Smooth muscle cell of the brain vasculature (primary cell): ENCODE measurements around the gene COMT.
A peak's percentile ranks its signal among the peaks of the same experiment; 100 is the strongest.
"Not testable (repeated sequence)": the region's sequence is repeated elsewhere in the genome, so short reads cannot be mapped to it uniquely, and the experiment has no call there.

Source experiments
- DNase-seq: peaks from one replicate; pipeline ENCODE4 v3.0.0-alpha.2; 2012; ENCODE audit warnings: low read depth, low spot score

COMT gene

DNA sequence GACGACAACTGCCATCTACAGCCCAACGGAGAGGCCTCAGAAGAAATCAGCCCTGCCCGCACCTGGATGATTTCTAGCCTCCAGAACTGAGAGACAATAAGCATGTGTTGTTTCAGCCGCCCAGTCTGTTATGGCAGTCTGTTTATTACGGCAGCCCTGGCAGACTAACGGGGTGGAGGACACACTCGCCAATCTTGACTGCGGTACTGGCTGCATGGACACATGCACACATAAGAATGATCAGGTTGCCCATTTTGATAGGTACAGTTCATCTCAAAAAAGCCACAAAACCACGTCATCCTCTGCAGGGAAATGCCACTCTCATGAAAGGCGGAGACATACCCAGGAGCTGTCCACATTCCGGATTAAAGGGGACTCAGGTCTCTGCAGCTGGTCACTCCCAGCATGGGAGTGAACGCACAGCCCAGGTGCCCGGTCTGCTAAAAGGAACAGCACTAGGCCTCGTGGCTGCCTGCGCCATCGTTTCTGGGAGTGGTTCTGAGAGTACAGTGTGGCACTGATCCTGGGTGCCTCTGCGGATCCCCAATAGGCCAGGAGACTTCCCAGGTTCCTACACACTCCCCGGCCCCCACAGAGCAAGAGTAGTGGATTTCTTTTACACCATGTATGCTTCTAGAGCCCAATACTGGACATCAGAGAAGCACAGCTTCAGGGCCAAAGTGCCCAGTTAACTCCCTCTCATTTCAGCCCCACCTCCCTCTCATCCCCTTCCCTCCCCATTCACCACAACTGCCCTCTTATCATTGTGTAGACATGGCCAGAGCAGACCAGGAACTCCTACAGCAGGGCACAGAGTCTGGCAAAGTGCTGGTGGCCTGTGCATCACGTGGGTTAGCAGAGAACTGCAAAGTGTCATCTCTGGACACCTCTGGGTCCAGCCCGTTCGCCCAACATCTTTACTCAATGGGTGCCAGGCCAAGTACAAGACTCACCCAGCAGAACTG, 11.7 kb upstream of the COMT start:
- no peak for DNase-seq

DNA sequence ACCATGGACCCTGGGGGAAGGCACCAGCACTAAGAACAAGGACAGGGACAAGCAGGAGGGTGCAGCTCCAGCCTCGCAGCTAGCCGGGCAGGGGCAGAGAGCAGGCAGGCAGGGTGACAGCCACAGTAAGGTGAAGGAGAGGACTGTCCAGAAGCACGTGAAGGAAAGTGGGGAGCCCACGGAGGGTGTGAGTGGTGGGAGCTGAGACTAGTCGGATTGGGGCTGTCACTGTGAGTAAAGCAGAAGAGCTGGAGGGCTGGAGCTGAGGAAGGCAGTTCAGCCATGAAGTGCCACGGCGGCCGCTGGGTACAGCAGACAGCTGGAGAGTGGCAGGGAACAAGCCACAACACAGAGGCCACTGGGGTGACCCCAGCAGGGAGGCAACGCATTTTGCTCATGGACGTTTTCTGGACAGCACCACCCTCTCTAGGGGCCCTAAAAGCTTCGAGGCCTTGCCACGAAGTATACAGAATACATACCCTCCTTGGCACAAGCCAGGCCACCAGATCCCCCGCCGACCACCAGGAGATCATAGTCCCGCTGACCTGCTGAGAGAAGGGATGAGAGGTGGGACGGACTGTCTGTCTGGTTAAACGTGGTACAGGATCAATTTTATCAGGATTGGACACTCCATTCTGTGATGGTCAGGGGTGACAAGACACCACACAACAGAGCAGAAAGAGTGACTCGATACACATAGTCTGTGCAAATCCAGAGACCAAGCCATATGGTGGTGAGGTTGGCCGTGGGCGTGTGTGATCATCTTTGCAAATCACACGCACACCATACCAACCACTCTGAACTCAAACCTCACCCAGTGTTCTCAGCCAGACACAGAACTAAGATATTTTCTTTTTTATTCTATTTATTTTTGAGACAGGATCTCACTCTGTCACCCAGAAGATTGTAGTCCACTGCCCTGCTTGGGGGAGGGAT, 10.8 kb upstream of the COMT start:
- no peak for DNase-seq

DNA sequence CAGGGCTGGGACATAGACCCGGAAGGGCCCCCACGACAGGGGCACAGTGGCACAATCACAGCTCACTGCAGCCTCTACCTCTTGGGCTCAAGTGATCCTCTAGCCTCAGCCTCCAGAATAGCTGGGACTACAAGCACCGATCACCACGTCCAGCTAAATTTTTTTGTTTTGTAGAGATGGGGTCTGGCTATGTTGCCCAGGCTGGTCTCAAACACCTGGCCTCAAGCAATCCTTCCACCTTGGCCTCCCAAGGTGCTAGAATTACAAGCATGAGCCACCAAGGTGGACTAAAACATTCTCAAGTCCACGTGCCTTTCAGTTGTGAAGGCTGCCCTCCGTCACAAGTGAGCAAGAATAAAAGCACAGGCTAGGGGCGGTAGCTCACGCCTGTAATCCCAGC, 10.1 kb upstream of the COMT start:
- no peak for DNase-seq

DNA sequence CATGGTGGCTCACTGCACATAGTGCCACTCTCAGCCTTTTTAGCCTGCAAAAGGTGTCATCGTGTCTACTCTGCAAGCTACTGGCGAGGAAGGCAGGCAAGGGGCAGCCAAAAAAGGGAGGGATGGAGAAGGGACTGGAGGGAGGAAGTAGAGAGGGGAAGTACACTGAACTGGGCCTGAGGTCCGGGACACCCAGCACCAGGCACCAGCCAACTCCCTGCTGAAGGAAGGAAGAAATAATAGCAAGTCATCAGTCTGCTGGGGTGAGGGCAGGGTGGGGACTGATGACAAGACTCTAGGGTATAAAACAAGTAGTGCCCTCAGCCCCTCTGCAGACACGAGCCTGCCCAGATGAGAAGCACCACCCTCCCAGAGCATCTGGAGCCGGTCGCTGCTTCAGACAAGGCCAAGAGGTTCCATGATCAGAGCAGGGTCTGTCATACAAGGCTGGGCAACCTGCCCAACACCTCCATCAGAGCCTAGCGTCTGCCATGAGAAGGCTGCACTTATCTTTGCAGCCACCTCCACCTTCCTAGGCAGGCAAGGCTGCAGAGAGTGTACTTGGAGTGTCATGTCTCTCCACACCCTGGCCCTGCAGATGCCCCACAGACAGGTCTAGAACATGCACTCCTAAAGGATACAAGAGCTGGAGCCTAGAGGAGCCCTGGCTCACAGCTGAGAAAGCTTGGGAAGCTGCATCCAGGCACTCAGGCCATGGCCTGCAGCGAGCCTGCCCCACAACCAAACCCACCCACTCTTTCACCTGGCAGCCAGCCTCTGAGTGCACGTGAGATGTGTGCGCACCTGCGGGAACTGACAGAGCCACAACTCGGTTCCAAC, 9.0 kb upstream of the COMT start:
- no peak for DNase-seq

GRCh38 chr22:19933341-19934241, 8.0 kb upstream of the COMT start:
- DNase-seq = no peak

DNA sequence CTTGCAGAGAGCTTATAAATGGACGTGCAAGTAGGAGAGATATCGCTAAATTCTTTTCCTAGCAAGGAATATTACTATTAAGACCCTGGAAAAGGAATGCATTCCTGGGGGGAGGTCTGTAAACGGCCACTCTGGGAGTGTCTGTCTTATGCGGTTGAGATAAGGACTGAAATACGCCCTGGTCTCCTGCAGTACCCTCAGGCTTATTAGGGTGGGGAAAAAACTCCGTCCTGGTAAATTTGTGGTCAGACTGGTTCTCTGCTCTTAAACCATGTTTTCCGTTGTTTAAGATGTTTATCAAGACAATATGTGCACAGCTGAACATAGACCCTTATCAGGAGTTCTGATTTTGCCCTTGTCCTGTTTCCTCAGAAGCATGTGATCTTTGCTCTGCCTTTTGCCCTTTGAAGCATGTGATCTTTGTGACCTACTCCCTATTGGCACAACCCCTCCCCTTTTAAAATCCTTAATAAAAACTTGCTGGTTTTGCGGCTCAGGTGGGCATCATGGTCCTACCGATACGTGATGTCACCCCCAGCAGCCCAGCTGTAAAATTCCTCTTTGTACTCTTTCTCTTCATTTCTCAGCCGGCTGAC, 6.4 kb upstream of the COMT start:
- DNase-seq = not testable (repeated sequence)

- no peak for DNase-seq
These were observed 5.1 kb upstream of the COMT start for GRCh38 chr22:19936513-19936912.

DNA sequence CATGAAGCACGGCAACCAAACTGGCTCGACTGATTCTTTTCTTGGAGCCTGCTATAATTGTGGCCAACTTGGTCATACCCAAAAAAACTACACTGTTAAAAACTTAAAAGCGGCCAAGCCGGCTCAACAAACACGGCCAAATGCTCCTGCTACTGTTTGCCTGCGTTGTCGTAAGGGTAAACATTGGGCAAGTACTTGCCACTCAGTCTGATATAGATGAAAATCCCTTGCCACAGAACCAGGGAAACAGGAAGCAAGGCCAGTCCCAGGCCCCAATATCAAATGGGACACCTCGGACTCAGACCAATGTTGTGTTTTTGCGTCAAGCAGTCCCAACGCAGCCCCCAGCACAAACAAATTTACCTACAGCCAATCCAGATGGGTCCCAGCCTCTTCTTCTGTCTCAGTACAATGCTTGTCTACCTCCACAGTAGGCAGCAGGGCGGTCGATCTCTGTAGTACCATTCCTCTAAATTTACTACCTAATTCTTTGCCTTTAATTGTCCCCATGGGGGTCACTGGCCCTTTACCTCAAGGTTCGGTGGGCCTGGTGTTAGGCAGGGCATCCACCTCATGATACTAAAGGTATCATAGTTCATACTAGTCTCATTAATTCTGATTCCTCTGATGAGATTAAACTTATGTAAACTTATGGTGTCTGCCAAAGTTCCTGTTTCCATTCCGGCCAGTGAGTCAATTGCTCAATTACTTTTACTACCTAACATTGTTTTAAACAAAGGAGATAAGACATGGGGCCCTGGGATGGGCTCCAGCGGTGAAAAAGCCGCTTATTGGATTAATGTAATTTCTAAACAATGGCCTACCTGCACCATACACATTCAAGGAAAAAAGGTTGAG, 3.7 kb upstream of the COMT start:
- no peak for DNase-seq

- DNase-seq = no peak
These were observed 822 bp upstream of the COMT start for GRCh38 chr22:19940536-19941364.

- peak; percentile 39 for DNase-seq
These were observed 847 bp downstream of the COMT start for GRCh38 chr22:19942157-19943081.

DNA sequence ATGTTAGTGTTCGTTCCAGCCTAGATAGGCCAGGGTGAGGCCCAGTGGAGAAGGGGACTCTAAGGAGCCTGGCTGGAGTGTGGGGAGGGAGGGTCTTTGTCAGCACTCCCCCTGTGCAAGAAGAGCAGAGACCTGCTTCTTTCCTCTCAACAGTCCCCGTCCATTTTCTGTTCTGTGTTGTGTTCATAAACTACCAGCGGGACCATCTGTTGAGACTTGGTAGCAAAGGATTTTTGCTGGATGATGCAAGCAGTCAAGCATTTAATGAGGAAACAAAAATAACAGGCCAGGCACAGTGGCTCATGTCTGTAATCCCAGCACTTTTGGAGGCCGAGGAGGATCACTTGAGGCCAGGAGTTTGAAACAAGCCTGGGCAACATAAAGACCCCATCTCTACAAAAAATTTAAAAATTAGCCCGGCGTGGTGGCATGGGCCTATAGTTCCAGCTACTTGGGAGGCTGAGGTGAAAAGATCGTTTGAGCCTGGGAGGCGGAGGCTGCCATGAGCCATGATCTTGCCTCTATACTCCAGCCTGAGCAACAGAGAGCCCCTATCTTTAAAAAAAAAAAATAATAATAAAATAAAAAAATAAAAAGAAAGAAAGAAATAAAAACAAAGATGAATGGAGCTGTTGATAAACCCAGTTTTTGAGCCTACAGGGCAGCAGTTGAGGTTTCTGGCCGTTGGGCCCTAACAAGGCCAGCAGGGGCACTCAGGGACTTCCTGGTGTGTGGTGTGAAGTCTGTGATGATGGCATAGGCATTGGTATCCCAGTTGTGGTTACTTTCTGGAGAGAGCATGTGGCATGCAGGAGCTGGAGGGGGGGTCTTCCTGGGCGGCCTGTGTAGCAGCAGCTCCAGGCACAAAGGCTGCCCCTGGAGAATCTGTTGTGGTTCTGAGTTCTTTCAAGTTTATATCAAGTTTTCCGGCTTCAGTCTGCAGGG, 1.8 kb downstream of the COMT start:
- peak; percentile 62 for DNase-seq

DNA sequence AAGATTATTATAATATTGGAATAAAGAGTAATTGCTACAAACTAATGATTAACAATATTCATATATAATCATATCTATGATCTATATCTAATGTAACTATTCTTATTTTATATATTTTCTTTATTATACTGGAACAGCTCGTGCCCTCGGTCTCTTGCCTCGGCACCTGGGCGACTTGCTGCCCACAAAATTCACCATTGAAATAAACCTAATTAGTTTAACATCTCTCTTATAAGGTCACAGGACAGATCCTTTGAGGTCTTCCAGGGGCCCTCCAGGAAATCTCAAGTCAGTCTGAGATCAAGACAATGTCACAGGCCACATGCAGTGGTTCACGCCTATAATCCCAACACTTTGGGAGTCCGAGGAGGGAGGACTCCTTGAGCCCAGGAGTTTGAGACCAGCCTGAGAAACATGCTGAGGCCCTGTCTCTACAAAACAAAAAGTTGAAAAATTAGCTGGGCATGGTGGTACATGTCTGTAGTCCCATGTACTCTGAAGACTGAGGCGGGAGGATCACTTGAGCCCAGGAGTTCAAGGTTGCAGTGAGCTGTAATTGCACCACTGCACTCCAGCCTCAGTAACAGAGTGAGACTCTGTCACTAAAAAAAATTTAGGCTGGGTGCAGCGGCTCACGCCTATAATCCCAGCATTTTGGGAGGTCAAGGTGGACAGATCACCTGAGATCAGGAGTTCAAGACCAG, 6.6 kb downstream of the COMT start:
- DNase-seq = no peak

DNA sequence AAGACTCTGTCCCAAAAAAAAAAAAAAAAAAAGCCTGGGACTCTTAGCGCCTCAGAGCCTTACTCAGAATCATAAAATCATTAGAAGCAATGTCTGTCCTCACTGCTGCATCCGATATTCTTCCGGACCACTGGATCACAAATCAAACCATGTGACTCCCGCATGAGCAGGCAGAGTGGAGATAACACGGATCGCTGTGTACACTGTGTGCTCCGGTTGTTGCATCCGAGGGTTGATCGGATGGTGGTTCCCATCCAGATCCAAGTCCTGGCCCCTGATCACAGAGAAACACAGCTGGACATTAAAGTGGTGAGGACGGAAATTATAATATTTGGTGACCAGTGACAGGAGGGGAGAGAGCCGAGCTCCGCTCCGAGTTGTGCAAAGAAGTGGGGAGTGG, 9.8 kb downstream of the COMT start:
- DNase-seq = no peak

- no peak for DNase-seq
These were observed 13.9 kb downstream of the COMT start for GRCh38 chr22:19955241-19956128.
